ENCODE measurements around the gene RPL36. TPM values are rescaled to one million over a fixed set of nuclear protein-coding genes. Genes with fewer than 3 reads are reported as not detected.
A peak's percentile ranks its signal among the peaks of the same experiment; 100 is the strongest.

The RPL36 gene
- total and polyA plus RNA-seq, 9 of the 15 experiments (the other 6 are each of a cell fraction or from before 2014, with no cell fraction given) = 350 to 3,412 (median 1,507) TPM

DNA sequence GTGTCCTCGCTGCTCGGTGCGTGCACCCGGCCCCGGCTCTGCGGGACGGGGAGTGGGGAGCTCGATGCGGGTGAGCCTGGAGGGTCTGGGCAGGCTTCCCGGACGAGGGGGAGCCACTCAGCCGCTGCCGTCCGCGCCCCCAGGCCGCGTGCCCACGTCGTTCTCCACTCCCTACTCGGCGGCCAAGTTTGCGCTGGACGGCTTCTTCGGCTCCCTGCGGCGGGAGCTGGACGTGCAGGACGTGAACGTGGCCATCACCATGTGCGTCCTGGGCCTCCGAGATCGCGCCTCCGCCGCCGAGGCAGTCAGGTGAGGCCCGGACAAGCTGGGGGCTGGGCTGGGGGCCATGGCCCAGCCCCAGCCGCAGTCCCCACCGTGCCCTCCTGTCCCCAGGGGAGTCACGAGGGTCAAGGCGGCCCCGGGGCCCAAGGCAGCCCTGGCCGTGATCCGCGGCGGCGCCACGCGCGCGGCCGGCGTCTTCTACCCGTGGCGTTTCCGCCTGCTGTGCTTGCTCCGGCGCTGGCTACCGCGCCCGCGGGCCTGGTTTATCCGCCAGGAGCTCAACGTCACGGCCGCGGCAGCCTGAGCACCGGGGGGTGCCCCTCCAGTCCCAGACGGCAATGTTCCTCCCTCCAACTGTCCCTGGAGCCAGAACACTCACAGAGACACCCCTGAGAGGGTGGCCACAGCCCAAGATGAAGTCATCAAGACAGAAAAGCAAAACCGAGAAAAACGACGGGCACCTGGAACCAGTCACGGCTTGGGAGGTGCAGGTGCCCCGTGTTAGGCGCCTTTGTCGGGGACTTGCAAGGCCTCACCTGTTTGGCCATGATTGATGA, 2.5 kb upstream of the RPL36 start (continued):
- TF ChIP-seq, protein P1, sequence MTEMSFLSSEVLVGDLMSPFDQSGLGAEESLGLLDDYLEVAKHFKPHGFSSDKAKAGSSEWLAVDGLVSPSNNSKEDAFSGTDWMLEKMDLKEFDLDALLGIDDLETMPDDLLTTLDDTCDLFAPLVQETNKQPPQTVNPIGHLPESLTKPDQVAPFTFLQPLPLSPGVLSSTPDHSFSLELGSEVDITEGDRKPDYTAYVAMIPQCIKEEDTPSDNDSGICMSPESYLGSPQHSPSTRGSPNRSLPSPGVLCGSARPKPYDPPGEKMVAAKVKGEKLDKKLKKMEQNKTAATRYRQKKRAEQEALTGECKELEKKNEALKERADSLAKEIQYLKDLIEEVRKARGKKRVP (CRISPR knock-in tag; IDR thresholded peaks at IDR 0.05) = no peak
- TF ChIP-seq, protein P2, sequence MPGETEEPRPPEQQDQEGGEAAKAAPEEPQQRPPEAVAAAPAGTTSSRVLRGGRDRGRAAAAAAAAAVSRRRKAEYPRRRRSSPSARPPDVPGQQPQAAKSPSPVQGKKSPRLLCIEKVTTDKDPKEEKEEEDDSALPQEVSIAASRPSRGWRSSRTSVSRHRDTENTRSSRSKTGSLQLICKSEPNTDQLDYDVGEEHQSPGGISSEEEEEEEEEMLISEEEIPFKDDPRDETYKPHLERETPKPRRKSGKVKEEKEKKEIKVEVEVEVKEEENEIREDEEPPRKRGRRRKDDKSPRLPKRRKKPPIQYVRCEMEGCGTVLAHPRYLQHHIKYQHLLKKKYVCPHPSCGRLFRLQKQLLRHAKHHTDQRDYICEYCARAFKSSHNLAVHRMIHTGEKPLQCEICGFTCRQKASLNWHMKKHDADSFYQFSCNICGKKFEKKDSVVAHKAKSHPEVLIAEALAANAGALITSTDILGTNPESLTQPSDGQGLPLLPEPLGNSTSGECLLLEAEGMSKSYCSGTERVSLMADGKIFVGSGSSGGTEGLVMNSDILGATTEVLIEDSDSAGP (CRISPR knock-in tag; IDR thresholded peaks at IDR 0.05) = peak; percentile 66; the same call in 1 of the 2 replicates
- TF ChIP-seq, protein P3, sequence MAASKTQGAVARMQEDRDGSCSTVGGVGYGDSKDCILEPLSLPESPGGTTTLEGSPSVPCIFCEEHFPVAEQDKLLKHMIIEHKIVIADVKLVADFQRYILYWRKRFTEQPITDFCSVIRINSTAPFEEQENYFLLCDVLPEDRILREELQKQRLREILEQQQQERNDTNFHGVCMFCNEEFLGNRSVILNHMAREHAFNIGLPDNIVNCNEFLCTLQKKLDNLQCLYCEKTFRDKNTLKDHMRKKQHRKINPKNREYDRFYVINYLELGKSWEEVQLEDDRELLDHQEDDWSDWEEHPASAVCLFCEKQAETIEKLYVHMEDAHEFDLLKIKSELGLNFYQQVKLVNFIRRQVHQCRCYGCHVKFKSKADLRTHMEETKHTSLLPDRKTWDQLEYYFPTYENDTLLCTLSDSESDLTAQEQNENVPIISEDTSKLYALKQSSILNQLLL (CRISPR knock-in tag; IDR thresholded peaks at IDR 0.05; ENCODE audit: borderline replicate concordance) = no peak
- TF ChIP-seq ZBTB7A (IDR thresholded peaks at IDR 0.05; ENCODE audit: borderline replicate concordance, control insufficient read depth, low read depth, low read length) (no peak), ZNF384 (IDR thresholded peaks at IDR 0.05; ENCODE audit: low read depth, low read length) (no peak), ZNF717 (CRISPR knock-in tag; IDR thresholded peaks at IDR 0.05) (no peak), KDM1A (IDR thresholded peaks at IDR 0.05) (0 out of 4 replicates have a peak, but pooled peaks of 1 of the 2 experiments have one; percentile 26), ETS2 (tag; IDR thresholded peaks at IDR 0.05; ENCODE audit: borderline replicate concordance, poor library complexity, severe bottlenecking) (no peak), ZFP36 (IDR thresholded peaks at IDR 0.05; ENCODE audit: low read depth, low read length, partially characterized antibody) (no peak), BCOR (IDR thresholded peaks at IDR 0.05) (0 out of 2 replicates have a peak, but pooled peaks have one; percentile 58), TAF9B (IDR thresholded peaks at IDR 0.05; ENCODE audit: partially characterized antibody) (no peak), BRD9 (IDR thresholded peaks at IDR 0.05; ENCODE audit: low read depth, partially characterized antibody) (no peak), XRCC4 (IDR thresholded peaks at IDR 0.05; ENCODE audit: extremely low read depth, insufficient read depth, insufficient read length) (no peak), FOXP1 (CRISPR knock-in tag; IDR thresholded peaks at IDR 0.05) (no peak)
- TF ChIP-seq, protein P4, sequence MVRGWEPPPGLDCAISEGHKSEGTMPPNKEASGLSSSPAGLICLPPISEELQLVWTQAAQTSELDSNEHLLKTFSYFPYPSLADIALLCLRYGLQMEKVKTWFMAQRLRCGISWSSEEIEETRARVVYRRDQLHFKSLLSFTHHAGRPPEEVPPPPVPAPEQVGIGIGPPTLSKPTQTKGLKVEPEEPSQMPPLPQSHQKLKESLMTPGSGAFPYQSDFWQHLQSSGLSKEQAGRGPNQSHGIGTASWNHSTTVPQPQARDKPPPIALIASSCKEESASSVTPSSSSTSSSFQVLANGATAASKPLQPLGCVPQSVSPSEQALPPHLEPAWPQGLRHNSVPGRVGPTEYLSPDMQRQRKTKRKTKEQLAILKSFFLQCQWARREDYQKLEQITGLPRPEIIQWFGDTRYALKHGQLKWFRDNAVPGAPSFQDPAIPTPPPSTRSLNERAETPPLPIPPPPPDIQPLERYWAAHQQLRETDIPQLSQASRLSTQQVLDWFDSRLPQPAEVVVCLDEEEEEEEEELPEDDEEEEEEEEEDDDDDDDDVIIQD (CRISPR knock-in tag; IDR thresholded peaks at IDR 0.05) = 0 out of 2 replicates have a peak, but pooled peaks have one; percentile 14
- TF ChIP-seq, protein P5, sequence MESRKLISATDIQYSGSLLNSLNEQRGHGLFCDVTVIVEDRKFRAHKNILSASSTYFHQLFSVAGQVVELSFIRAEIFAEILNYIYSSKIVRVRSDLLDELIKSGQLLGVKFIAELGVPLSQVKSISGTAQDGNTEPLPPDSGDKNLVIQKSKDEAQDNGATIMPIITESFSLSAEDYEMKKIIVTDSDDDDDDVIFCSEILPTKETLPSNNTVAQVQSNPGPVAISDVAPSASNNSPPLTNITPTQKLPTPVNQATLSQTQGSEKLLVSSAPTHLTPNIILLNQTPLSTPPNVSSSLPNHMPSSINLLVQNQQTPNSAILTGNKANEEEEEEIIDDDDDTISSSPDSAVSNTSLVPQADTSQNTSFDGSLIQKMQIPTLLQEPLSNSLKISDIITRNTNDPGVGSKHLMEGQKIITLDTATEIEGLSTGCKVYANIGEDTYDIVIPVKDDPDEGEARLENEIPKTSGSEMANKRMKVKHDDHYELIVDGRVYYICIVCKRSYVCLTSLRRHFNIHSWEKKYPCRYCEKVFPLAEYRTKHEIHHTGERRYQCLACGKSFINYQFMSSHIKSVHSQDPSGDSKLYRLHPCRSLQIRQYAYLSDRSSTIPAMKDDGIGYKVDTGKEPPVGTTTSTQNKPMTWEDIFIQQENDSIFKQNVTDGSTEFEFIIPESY (CRISPR knock-in tag; IDR thresholded peaks at IDR 0.05) = peak; percentile 95
- TF ChIP-seq, protein P6, sequence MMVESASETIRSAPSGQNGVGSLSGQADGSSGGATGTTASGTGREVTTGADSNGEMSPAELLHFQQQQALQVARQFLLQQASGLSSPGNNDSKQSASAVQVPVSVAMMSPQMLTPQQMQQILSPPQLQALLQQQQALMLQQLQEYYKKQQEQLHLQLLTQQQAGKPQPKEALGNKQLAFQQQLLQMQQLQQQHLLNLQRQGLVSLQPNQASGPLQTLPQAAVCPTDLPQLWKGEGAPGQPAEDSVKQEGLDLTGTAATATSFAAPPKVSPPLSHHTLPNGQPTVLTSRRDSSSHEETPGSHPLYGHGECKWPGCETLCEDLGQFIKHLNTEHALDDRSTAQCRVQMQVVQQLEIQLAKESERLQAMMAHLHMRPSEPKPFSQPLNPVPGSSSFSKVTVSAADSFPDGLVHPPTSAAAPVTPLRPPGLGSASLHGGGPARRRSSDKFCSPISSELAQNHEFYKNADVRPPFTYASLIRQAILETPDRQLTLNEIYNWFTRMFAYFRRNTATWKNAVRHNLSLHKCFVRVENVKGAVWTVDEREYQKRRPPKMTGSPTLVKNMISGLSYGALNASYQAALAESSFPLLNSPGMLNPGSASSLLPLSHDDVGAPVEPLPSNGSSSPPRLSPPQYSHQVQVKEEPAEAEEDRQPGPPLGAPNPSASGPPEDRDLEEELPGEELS (CRISPR knock-in tag; IDR thresholded peaks at IDR 0.05; ENCODE audit: borderline replicate concordance) = no peak

Data from K562 (cell line).